ENCODE results near the gene SLC44A5.

DNA sequence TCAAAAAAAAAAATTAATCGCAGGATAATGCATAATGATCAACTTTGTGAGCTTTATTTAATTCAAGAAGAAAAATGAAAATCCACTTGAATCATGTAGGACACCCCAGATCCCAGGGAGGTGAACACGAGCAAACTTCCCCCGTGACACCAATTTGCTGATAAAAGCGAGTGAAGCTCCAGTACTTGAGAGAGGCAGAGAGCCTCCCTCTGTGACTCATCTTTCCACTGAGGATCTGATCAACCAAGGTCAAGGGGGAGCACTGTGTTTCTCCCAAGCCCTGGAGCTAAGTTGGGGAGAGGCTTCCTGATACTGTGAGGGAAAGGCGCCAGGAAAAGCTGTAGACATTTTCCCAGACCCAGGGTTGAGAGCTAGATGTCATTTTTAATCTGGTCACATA lies 160.9 kb downstream of the SLC44A5 start:
- TF ChIP-seq, protein P1, sequence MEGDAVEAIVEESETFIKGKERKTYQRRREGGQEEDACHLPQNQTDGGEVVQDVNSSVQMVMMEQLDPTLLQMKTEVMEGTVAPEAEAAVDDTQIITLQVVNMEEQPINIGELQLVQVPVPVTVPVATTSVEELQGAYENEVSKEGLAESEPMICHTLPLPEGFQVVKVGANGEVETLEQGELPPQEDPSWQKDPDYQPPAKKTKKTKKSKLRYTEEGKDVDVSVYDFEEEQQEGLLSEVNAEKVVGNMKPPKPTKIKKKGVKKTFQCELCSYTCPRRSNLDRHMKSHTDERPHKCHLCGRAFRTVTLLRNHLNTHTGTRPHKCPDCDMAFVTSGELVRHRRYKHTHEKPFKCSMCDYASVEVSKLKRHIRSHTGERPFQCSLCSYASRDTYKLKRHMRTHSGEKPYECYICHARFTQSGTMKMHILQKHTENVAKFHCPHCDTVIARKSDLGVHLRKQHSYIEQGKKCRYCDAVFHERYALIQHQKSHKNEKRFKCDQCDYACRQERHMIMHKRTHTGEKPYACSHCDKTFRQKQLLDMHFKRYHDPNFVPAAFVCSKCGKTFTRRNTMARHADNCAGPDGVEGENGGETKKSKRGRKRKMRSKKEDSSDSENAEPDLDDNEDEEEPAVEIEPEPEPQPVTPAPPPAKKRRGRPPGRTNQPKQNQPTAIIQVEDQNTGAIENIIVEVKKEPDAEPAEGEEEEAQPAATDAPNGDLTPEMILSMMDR (IDR thresholded peaks at IDR 0.05), result no peak
- no peak for TF ChIP-seq POLR2A (IDR thresholded peaks at IDR 0.05)
